CD4-positive, alpha-beta T cell (primary cell): ENCODE measurements around the gene SCUBE2. TPM values are rescaled to one million over a fixed set of nuclear protein-coding genes. Genes with fewer than 3 reads are reported as not detected.

Source experiments
- ATAC-seq: fragments of 200-7000 bp; cut with Tn5 transposase; one replicate; pipeline ENCODE4 v1.10.0; 2022; ENCODE audit warnings: mild to moderate bottlenecking; ENCODE audit not compliant: poor library complexity
- CTCF ChIA-PET: fragments of 350-600 bp; sonication (Branson Sonifier 250); formaldehyde crosslinking; loops from one replicate; lab custom pipeline; 2021; ENCODE audit warnings: antibody characterized with exemption, inconsistent platforms; lab: Charles Lee
- POLR2A ChIA-PET: fragments of 350-600 bp; sonication (Branson Sonifier 250); formaldehyde crosslinking; loops from one replicate; lab custom pipeline; 2021; ENCODE audit warnings: antibody characterized with exemption, inconsistent platforms; lab: Charles Lee
- DNase-seq, 14 experiments: peaks; one replicate each; pipeline ENCODE4 v3.0.0-alpha.2; 2013 to 2020; ENCODE audit warnings: mixed read lengths in 2 of 14
- H3K27ac ChIP-seq, 2 donors: one replicate each; pipeline versions ENCODE4 v1.5.1 to v1.7.0; 2013; ENCODE audit warnings: low read length in 2 of 2, low read depth in 1 of 2, mild to moderate bottlenecking in 1 of 2
- H3K27me3 ChIP-seq, 2 experiments: 1 replicate in 1 of 2; 2 replicates in 1 of 2; pipeline versions ENCODE4 v1.6.1 to v1.7.0; 2013; ENCODE audit warnings: low read length in 2 of 2, control low read depth in 1 of 2, mild to moderate bottlenecking in 1 of 2, moderate library complexity in 1 of 2; ENCODE audit not compliant: insufficient read depth in 2 of 2, control insufficient read depth in 1 of 2
- H3K36me3 ChIP-seq: one replicate; pipeline ENCODE4 v1.6.1; 2013; ENCODE audit warnings: low read length, control low read depth; ENCODE audit not compliant: insufficient read depth
- H3K4me1 ChIP-seq: one replicate; pipeline ENCODE4 v1.6.1; 2013; ENCODE audit warnings: low read length, control low read depth; ENCODE audit not compliant: insufficient read depth
- H3K4me3 ChIP-seq: one replicate; pipeline ENCODE4 v1.5.1; 2013; ENCODE audit warnings: mild to moderate bottlenecking, low read length, moderate library complexity
- H3K9me3 ChIP-seq, 2 experiments: 1 replicate in 1 of 2; 2 replicates in 1 of 2; pipeline versions ENCODE4 v1.6.1 to v1.7.0; 2013; ENCODE audit warnings: low read length in 2 of 2, mild to moderate bottlenecking in 2 of 2, control low read depth in 1 of 2, moderate library complexity in 1 of 2; ENCODE audit not compliant: control insufficient read depth in 1 of 2, insufficient read depth in 1 of 2
- H3K27ac Mint-ChIP-seq: one replicate; pipeline ENCODE4 v1.8.0; 2020; ENCODE audit warnings: mixed read lengths
- H3K27me3 Mint-ChIP-seq: one replicate; pipeline ENCODE4 v1.8.0; 2021; ENCODE audit warnings: mixed read lengths
- H3K36me3 Mint-ChIP-seq: one replicate; pipeline ENCODE4 v1.8.0; 2021; ENCODE audit warnings: low read depth, mixed read lengths
- H3K4me1 Mint-ChIP-seq: one replicate; pipeline ENCODE4 v1.8.0; 2021; ENCODE audit warnings: low read depth, mixed read lengths
- H3K4me3 Mint-ChIP-seq: one replicate; pipeline ENCODE4 v1.8.0; 2020; ENCODE audit warnings: mild to moderate bottlenecking, mixed read lengths
- H3K9me3 Mint-ChIP-seq: one replicate; pipeline ENCODE4 v1.8.0; 2020; ENCODE audit warnings: mixed read lengths
- CTCF ChIP-seq: fragments of 200-600 bp; IDR thresholded peaks from one replicate; pipeline ENCODE4 v1.8.0; 2022; ENCODE audit warnings: antibody characterized with exemption, mild to moderate bottlenecking
- intact Hi-C, 2 experiments: fragments of 100-400 bp; cut with DNase I in 1 of 2; cut with micrococcal nuclease in 1 of 2; formaldehyde crosslinking; loops; one replicate each; pipeline versions ENCODE4 v1.15.1 to v1.9.0; 2023 to 2025; cut with DNase I, micrococcal nuclease
- total RNA-seq, 174 experiments: library from RNA in 2 of 174; stranded (reverse) in 2 of 174; gene quantifications; one replicate each; pipeline ENCODE4 v1.2.3 and lab custom pipeline; 2021 to 2026

Gene SCUBE2
- total RNA-seq, 2 experiments from 2014 or later: 0.17 TPM; not detected in 1

GRCh38 chr11:9118277-9118676 is 26.9 kb upstream of the SCUBE2 start:
- ChIA-PET CTCF (no interaction called here), POLR2A (no interaction called here)
- Histone ChIP-seq H3K27me3 (no peaks in the 10 kb centered on the region), H3K9me3 (peaks cover under 1 to 5% of the 10 kb centered on the region in 2 experiments), H3K36me3 (no peaks in the 10 kb centered on the region), H3K4me3 (no peak overlapping the region), H3K27ac (no peak overlapping the region), H3K4me1 (no peaks in the 10 kb centered on the region)
- Mint-ChIP-seq H3K9me3 (peaks cover 6% of the 10 kb centered on the region), H3K27me3 (no peaks in the 10 kb centered on the region), H3K4me1 (no peaks in the 10 kb centered on the region), H3K27ac (no peak overlapping the region), H3K36me3 (no peaks in the 10 kb centered on the region), H3K4me3 (no peak overlapping the region)
- no peak for DNase-seq
- ATAC-seq: no peak
- no peak for TF ChIP-seq CTCF
- intact Hi-C loops: no loop called here

- H3K4me3 ChIP-seq: no peak overlapping the region
- no peak for ATAC-seq
- CTCF ChIA-PET: no interaction called here
Observed at GRCh38 chr11:9112075-9112474, 20.7 kb upstream of the SCUBE2 start.

GRCh38 chr11:9109858-9110731 is 18.7 kb upstream of the SCUBE2 start:
- no peaks in the 10 kb centered on the region for H3K27me3 ChIP-seq
- H3K4me3 Mint-ChIP-seq: no peak overlapping the region
- ATAC-seq: no peak
- H3K27me3 Mint-ChIP-seq: peaks cover 6% of the 10 kb centered on the region
- ChIA-PET CTCF (no interaction called here), POLR2A (no interaction called here)
- no peaks in the 10 kb centered on the region for H3K36me3 ChIP-seq
- H3K27ac Mint-ChIP-seq: no peak overlapping the region
- no peaks in the 10 kb centered on the region for H3K4me1 Mint-ChIP-seq
- no peak for TF ChIP-seq CTCF
- no peak overlapping the region for H3K27ac ChIP-seq
- intact Hi-C loops: no loop called here
- H3K36me3 Mint-ChIP-seq: no peaks in the 10 kb centered on the region
- no peaks in the 10 kb centered on the region for H3K4me1 ChIP-seq
- DNase-seq: no peak
- H3K9me3 ChIP-seq: peaks cover 7 to 8% of the 10 kb centered on the region in 2 experiments
- no peak overlapping the region for H3K4me3 ChIP-seq
- H3K9me3 Mint-ChIP-seq: peaks cover 16% of the 10 kb centered on the region

More at GRCh38 chr11:9112075-9112474, 20.7 kb upstream of the SCUBE2 start:
- no peak for TF ChIP-seq CTCF
- POLR2A ChIA-PET: no interaction called here
- H3K9me3 ChIP-seq: peaks cover 7 to 8% of the 10 kb centered on the region in 2 experiments
- Mint-ChIP-seq H3K27me3 (no peaks in the 10 kb centered on the region), H3K4me1 (no peaks in the 10 kb centered on the region), H3K27ac (no peak overlapping the region), H3K9me3 (peaks cover 16% of the 10 kb centered on the region), H3K36me3 (no peaks in the 10 kb centered on the region), H3K4me3 (no peak overlapping the region)
- H3K4me1 ChIP-seq: no peaks in the 10 kb centered on the region
- no peaks in the 10 kb centered on the region for H3K27me3 ChIP-seq
- intact Hi-C loops: no loop called here
- no peak for DNase-seq
- no peaks in the 10 kb centered on the region for H3K36me3 ChIP-seq
- H3K27ac ChIP-seq: no peak overlapping the region
